B cell (primary cell): ENCODE results near the gene MMP14. TPM values are rescaled to one million over a fixed set of nuclear protein-coding genes. Genes with fewer than 3 reads are reported as not detected.

Experiments used
- ATAC-seq: fragments of 200-7000 bp; cut with Tn5 transposase; one replicate; pipeline ENCODE4 v1.10.0; 2021; ENCODE audit warnings: low read depth, mild to moderate bottlenecking, moderate number of reproducible peaks, moderate library complexity
- CTCF ChIA-PET: fragments of 350-600 bp; sonication (Branson Sonifier 250); formaldehyde crosslinking; loops from one replicate; lab custom pipeline; 2021; ENCODE audit warnings: antibody characterized with exemption, inconsistent platforms; lab: Charles Lee
- POLR2A ChIA-PET: fragments of 350-600 bp; sonication (Branson Sonifier 250); formaldehyde crosslinking; loops from one replicate; lab custom pipeline; 2021; ENCODE audit warnings: antibody characterized with exemption; lab: Charles Lee
- DNase-seq: peaks from one replicate; pipeline ENCODE4 v3.0.0; 2013
- H2AFZ ChIP-seq: 2 replicates; pipeline ENCODE4 v1.6.1; 2012; ENCODE audit warnings: mild to moderate bottlenecking, low read depth, low read length; ENCODE audit not compliant: insufficient read depth, poor library complexity, severe bottlenecking
- H3K27ac ChIP-seq, 2 donors: 1 replicate in 1 of 2; 2 replicates in 1 of 2; pipeline ENCODE4 v1.5.1; 2012 to 2013; ENCODE audit warnings: low read length in 2 of 2, mild to moderate bottlenecking in 2 of 2, moderate library complexity in 1 of 2
- H3K27me3 ChIP-seq, 4 experiments: fragments of 200-600 bp in 1 of 4; sonication (generic) in 1 of 4; replicated peaks in 1 of 4; 1 replicate in 2 of 4; 2 replicates in 2 of 4; pipeline versions ENCODE4 v1.6.1 to v1.7.0; 2013 to 2016; ENCODE audit warnings: low read length in 3 of 4, mild to moderate bottlenecking in 2 of 4, mixed read lengths in 1 of 4, moderate library complexity in 1 of 4; ENCODE audit not compliant: insufficient read depth in 4 of 4, control insufficient read depth in 3 of 4; ENCODE audit errors: control extremely low read depth in 1 of 4
- H3K36me3 ChIP-seq, 2 experiments: replicated peaks in 1 of 2; 1 replicate in 1 of 2; 2 replicates in 1 of 2; pipeline versions ENCODE4 v1.6.1 to v1.7.1; 2013; ENCODE audit warnings: low read length in 1 of 2; ENCODE audit not compliant: insufficient read depth in 2 of 2, control insufficient read depth in 1 of 2; ENCODE audit errors: control extremely low read depth in 1 of 2, extremely low read depth in 1 of 2
- H3K4me1 ChIP-seq, 2 donors: fragments of 200-600 bp in 1 of 2; sonication (generic) in 1 of 2; 1 replicate in 1 of 2; 2 replicates in 1 of 2; pipeline versions ENCODE4 v1.5.1 to v1.6.1; 2013 to 2017; ENCODE audit warnings: low read length in 2 of 2; ENCODE audit not compliant: control insufficient read depth in 2 of 2, insufficient read depth in 2 of 2
- H3K4me2 ChIP-seq: replicated peaks from 2 replicates; pipeline ENCODE3; 2012; ENCODE audit warnings: mild to moderate bottlenecking, low read depth, low read length; ENCODE audit not compliant: poor library complexity, severe bottlenecking
- H3K4me3 ChIP-seq, 5 experiments: fragments of 200-600 bp in 1 of 5; sonication (generic) in 1 of 5; 1 replicate in 3 of 5; 2 replicates in 2 of 5; pipeline versions ENCODE4 v1.5.1 to v1.7.0; 2011 to 2016; ENCODE audit warnings: low read length in 4 of 5, mild to moderate bottlenecking in 4 of 5, low read depth in 2 of 5, control low read depth in 1 of 5, moderate library complexity in 1 of 5; ENCODE audit not compliant: insufficient read depth in 1 of 5; ENCODE audit errors: control extremely low read depth in 1 of 5, extremely low read depth in 1 of 5
- H3K79me2 ChIP-seq: fragments of 200-600 bp; sonication (generic); one replicate; pipeline ENCODE4 v1.6.0; 2016; ENCODE audit warnings: low read length; ENCODE audit not compliant: control insufficient read depth, insufficient read depth
- H3K9ac ChIP-seq: fragments of 200-600 bp; sonication (generic); 2 replicates; pipeline ENCODE4 v1.6.1; 2017; ENCODE audit warnings: mild to moderate bottlenecking, low read length, moderate library complexity
- H3K9me3 ChIP-seq, 3 donors: one replicate each; pipeline versions ENCODE4 v1.6.1 to v1.7.1; 2013; ENCODE audit warnings: low read length in 2 of 3; ENCODE audit not compliant: control insufficient read depth in 2 of 3, insufficient read depth in 1 of 3; ENCODE audit errors: control extremely low read depth in 1 of 3
- H4K20me1 ChIP-seq: 2 replicates; pipeline ENCODE4 v1.6.0; 2012; ENCODE audit warnings: mild to moderate bottlenecking, low read length; ENCODE audit not compliant: insufficient read depth, control insufficient read depth, poor library complexity, severe bottlenecking
- H3K27ac Mint-ChIP-seq: one replicate; pipeline ENCODE4 v1.8.0; 2021; ENCODE audit warnings: mixed read lengths
- H3K27me3 Mint-ChIP-seq: one replicate; pipeline ENCODE4 v1.8.0; 2021; ENCODE audit warnings: mixed read lengths
- H3K4me1 Mint-ChIP-seq: one replicate; pipeline ENCODE4 v1.8.0; 2021; ENCODE audit warnings: mixed read lengths
- H3K4me3 Mint-ChIP-seq: one replicate; pipeline ENCODE4 v1.8.0; 2021; ENCODE audit warnings: mixed read lengths
- H3K9me3 Mint-ChIP-seq: one replicate; pipeline ENCODE4 v1.8.0; 2022; ENCODE audit warnings: mixed read lengths; ENCODE audit not compliant: insufficient read depth
- EZH2 ChIP-seq: IDR thresholded peaks from 2 replicates; pipeline ENCODE4 v1.6.1; 2012; ENCODE audit warnings: borderline replicate concordance, low read depth, mild to moderate bottlenecking, moderate library complexity, low read length; ENCODE audit not compliant: insufficient read depth, poor library complexity, severe bottlenecking
- WGBS: methylation state at CpG from one replicate; pipeline ENCODE4 v1.1.5; 2013; ENCODE audit warnings: missing lambda C conversion rate; ENCODE audit not compliant: insufficient coverage; 5-methylcytosine and 5-hydroxymethylcytosine counted together
- intact Hi-C: fragments of 100-400 bp; cut with micrococcal nuclease; formaldehyde crosslinking; loops from one replicate; pipeline ENCODE4 v1.10.0; 2022
- polyA plus RNA-seq: library from polyadenylated mRNA; depleted of rRNA; stranded (reverse); fragments of >200 nt; gene quantifications from 2 replicates; pipeline ENCODE4 v1.2.3, GENCODE V29; 2012
- total RNA-seq, 2 donors: library from RNA; stranded (reverse); fragments of 120-200 nt in 1 of 2; gene quantifications; 1 replicate in 1 of 2; 2 replicates in 1 of 2; pipeline versions ENCODE4 v1.2.3 to v1.2.4, GENCODE V29; 2013 to 2022
- TF ChIP-seq, protein P1 (sequence below): fragments of 200-600 bp; IDR thresholded peaks from one replicate; pipeline ENCODE4 v1.8.0; 2022; ENCODE audit warnings: antibody characterized with exemption, mild to moderate bottlenecking

The MMP14 gene
- total and polyA plus RNA-seq, 2 donors (not counting 1 experiment from before 2014, with no cell fraction given) = 1.0 to 3.5 TPM

DNA sequence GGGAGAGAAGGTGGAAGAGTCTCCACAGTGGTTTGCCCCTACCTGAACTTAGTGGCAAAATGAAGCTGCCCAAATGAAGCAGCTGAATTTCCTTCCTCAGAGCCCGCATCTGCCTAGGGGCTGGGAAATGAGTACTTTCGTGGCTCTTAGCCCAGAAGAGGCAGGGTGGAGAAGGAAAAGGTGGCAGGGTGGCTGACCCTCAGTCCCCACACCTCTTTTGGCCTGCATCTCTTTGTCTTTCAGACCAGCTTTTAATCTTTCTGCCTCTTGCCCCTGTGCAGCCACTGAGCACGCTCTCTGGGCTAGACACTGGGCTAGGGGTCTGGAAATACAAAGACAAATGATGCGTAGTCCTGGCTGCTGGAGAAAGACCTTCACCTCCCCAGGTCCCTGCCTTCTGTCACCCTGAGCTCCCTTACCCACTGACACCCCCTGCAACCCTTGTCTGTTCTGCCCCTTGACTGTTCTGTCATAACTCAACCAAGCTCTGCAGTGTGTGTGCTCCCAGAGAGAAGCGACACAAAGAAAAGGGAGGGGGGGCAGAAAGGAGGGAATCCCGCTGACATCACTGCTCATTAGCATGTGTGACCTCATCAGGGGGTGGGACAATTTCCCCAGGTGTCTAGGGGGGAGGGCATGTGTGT is 46.3 kb downstream of the MMP14 start:
- H2AFZ ChIP-seq = no peak overlapping the region
- H3K4me3 Mint-ChIP-seq = no peak overlapping the region
- no peaks in the 10 kb centered on the region for H3K9me3 ChIP-seq
- H3K79me2 ChIP-seq = peaks cover 8% of the 10 kb centered on the region
- H3K4me2 ChIP-seq = peak overlapping the region; percentile 12
- H3K27me3 ChIP-seq = no peaks in the 10 kb centered on the region
- no peak overlapping the region for H3K27ac ChIP-seq
- CTCF ChIA-PET = interaction anchor here (0.5 to 7.0 kb wide), 12 partner anchors 11 to 1457 kb away, joined by 3 to 101 read pairs (median 4); partner anchors contain the start of genes ABHD4, LRP10 and RIPK3
- no peak overlapping the region for H3K9ac ChIP-seq
- H3K9me3 Mint-ChIP-seq = no peaks in the 10 kb centered on the region
- WGBS = 48% methylated on average over 4 of the region's 6 CpGs
- POLR2A ChIA-PET = interaction anchor here (0.6 to 1.9 kb wide), 3 partner anchors 10 to 368 kb away, joined by 5 to 11 read pairs (median 6); partner anchors contain the start of gene LRP10
- DNase-seq (peak; percentile 78), ATAC-seq (no peak)
- TF ChIP-seq, protein P1, sequence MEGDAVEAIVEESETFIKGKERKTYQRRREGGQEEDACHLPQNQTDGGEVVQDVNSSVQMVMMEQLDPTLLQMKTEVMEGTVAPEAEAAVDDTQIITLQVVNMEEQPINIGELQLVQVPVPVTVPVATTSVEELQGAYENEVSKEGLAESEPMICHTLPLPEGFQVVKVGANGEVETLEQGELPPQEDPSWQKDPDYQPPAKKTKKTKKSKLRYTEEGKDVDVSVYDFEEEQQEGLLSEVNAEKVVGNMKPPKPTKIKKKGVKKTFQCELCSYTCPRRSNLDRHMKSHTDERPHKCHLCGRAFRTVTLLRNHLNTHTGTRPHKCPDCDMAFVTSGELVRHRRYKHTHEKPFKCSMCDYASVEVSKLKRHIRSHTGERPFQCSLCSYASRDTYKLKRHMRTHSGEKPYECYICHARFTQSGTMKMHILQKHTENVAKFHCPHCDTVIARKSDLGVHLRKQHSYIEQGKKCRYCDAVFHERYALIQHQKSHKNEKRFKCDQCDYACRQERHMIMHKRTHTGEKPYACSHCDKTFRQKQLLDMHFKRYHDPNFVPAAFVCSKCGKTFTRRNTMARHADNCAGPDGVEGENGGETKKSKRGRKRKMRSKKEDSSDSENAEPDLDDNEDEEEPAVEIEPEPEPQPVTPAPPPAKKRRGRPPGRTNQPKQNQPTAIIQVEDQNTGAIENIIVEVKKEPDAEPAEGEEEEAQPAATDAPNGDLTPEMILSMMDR = no peak
- intact Hi-C loops = no loop called here
- H3K4me1 Mint-ChIP-seq = peaks cover 53% of the 10 kb centered on the region
- H3K36me3 ChIP-seq = peaks cover 0 to 22% of the 10 kb centered on the region in 2 experiments
- no peaks in the 10 kb centered on the region for H3K27me3 Mint-ChIP-seq
- H3K4me1 ChIP-seq = peaks cover 29 to 57% of the 10 kb centered on the region in 2 donors
- peaks cover 3% of the 10 kb centered on the region for H4K20me1 ChIP-seq
- H3K27ac Mint-ChIP-seq = peak overlapping the region; percentile 71
- H3K4me3 ChIP-seq = no peak overlapping the region

DNA sequence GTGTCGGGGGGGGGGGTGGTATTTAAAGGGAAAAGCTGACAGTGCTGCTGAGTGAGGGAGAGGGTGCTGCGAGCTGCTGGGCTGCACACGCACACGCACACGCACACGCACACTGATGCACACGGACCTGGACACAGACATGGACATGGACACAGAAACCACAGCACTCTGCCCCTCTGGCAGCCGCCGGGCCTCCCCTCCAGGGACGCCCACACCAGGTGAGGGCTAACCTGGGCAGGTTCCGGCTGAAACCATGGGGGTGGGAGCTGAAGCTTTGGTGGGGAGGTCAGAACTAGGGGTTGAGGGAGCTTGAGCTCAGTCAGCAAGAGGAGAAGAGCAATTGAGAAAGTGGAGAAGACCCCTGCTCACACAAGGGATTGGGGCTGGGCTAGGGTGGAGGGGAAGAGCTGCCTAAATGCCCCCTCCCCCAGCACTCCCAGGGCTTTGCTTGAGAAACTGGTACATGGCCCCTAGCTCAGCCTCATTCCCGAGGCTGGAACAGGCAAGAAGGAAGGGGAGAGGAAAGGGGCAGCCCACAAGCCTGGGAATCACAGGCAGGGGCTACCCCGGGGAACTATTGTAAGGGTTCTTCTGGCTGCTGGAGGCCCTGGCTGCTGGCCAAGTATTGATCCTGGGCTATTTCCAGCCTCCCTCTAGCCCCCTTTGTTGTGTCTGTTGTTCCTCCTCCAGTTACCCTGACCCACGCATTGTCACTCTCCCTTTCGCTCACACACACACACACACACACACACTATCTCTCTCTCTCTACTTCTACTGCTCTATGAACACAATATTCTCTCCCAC is 47.0 kb downstream of the MMP14 start, which contains the start of gene REM2:
REM2 (plus strand) TSS at position 50 of the 804 bp plus-strand sequence; CDS start at position 116, 66 bp downstream.
- 80% methylated on average over 8 of the region's 15 CpGs for WGBS
- H3K27me3 Mint-ChIP-seq = no peaks in the 10 kb centered on the region
- no peak for DNase-seq
- peaks cover 8% of the 10 kb centered on the region for H3K79me2 ChIP-seq
- H3K36me3 ChIP-seq = peaks cover 0 to 15% of the 10 kb centered on the region in 2 experiments
- intact Hi-C loops = no loop called here
- ChIA-PET POLR2A (interaction anchor here (0.6 to 1.9 kb wide), 3 partner anchors 12 to 438 kb away, joined by 3 to 6 read pairs (median 5); partner anchors contain the start of genes LRP10 and PABPN1), CTCF (interaction anchor here (0.5 to 7.0 kb wide), 9 partner anchors 12 to 1456 kb away, joined by 3 to 101 read pairs (median 4); partner anchors contain the start of genes ABHD4, AJUBA, LRP10 and RIPK3)
- no peaks in the 10 kb centered on the region for H3K9me3 ChIP-seq
- H3K4me2 ChIP-seq = peak within 1 kb of the TSS; percentile 16
- H3K27ac Mint-ChIP-seq = peak within 1 kb of the TSS; percentile 71
- no peak within 1 kb of the TSS for H2AFZ ChIP-seq
- no peaks in the 10 kb centered on the region for H3K9me3 Mint-ChIP-seq
- H3K27me3 ChIP-seq = no peaks in the 10 kb centered on the region
- peak within 1 kb of the TSS; percentile 19 for H3K4me3 Mint-ChIP-seq
- no peak within 1 kb of the TSS for H3K9ac ChIP-seq
- TF ChIP-seq EZH2 = no peak
- TF ChIP-seq, protein P1 = no peak
- peaks cover 60% of the 10 kb centered on the region for H3K4me1 Mint-ChIP-seq
- H4K20me1 ChIP-seq = no peaks in the 10 kb centered on the region
- H3K27ac ChIP-seq = no peak within 1 kb of the TSS
- ATAC-seq = no peak
- H3K4me1 ChIP-seq = peaks cover 36 to 64% of the 10 kb centered on the region in 2 donors
- H3K4me3 ChIP-seq = no peak within 1 kb of the TSS
